K562 treated with DMSO at 1 percent for 48 hours (cell line): ENCODE measurements around the gene TTC9. TPM values are rescaled to one million over a fixed set of nuclear protein-coding genes. Genes with fewer than 3 reads are reported as not detected.

Experiments
- total RNA-seq: library from RNA; unstranded; fragments of 300-600 nt; gene quantifications from 2 replicates; pipeline ENCODE4 v1.2.3, GENCODE V29; 2022; ENCODE audit warnings: low replicate concordance; ENCODE audit errors: extremely low read depth

TTC9 gene
- total RNA-seq = not detected in 2 replicates

DNA sequence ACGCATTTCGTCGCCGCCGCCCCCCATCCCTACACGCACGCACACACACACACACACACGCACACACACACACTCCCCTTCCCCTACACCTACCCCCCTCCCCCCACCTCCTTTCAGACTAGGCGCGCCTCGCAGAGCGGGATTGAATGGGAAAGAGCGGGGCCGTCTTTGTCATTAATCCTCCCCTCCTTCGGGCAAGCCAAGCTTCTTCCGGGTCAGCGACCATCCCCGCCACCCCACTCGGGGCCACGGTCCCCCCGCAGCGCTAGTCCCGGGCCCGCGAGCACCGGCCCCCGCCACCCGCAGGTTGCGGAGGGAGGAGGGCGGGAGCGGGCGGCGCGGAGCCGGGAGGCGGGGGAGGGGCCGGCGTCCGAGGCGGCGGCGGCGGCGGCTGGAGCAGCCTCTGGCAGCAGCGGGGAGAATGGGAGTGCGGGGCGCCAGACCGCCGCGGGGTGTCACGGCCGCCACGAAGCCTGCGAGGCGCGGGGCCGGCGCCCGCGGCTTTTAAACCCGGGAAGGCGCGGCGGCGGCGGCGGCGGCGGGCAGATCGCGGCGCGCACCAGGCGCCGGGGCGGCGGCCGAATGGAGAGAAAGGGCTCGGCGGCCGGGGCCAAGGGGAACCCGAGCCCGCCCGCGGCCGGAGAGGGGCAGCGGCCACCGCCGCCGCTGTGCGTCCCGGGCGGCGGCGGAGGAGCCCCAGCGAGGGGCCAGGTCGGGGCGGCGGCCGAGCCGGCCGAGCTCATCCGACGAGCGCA is at the start of gene TTC9:
TSS of gene TTC9 (plus strand) at position 369 of the 755 bp plus-strand sequence. CDS start at position 583, 214 bp downstream.

DNA sequence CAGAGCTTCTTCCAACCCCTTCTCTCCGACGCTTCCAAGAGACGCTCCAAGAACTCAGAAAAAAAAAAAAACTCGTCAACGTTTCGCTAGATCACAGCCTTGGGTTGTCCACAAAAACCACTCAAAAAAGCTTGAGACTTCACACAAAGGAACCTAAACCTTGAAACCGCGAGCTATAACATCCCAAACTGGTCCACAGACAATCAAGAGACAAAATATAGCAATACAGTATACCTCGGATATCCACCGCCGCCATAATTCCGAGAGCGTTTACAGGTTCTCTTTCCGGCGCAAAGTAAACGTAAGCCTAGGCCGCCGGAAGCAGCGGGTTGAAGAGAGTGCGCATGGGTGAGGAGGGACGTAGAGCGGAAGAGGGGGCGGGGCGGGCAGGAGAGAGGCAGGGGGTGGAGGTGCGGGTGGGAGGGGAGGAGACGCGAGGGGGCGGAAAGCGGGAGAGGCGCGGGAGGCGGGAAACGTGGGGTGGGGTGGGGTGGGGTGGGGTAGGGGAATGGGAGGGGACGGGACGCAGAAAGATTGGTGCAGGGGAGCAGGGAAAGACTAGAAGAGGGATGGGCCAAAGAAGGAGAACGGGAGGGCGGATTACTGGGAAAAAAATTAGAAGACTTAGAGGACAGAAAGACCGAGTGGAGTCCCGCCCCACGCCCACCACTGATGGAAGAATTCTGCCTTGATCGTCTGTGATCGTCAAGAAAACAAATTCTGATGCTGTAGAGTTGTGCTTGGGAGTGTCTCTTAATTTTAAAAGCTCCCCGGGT is 41.1 kb upstream of the TTC9 start, which contains the start of gene MED6:
TSS of gene MED6 (minus strand) at position 274 of the 776 bp plus-strand sequence. CDS start at position 256, 18 bp downstream.

Other genes starting within 250 kb of the TTC9 start
- gene SYNJ2BP, start 224.8 kb upstream of the TTC9 start, total RNA-seq = not detected in 2 replicates
- not detected in 2 replicates for gene ADAM21, start 189.7 kb upstream of the TTC9 start, total RNA-seq
- not detected in 2 replicates for gene ADAM20, start 106.9 kb upstream of the TTC9 start, total RNA-seq
- gene MED6, start 41.3 kb upstream of the TTC9 start, total RNA-seq = not detected in 2 replicates
- gene MAP3K9, start 167.6 kb downstream of the TTC9 start, total RNA-seq = not detected in 2 replicates